Panc1 (cell line): ENCODE measurements around the gene CHST14. TPM values are rescaled to one million over a fixed set of nuclear protein-coding genes. Genes with fewer than 3 reads are reported as not detected.

ENCODE experiments used
- ATAC-seq: fragments of 200-7000 bp; cut with Tn5 transposase; 2 replicates; pipeline ENCODE4 v1.9.1; 2020; ENCODE audit warnings: mild to moderate bottlenecking, moderate library complexity
- BruUV-seq: library from RNA; stranded (reverse); fragments of 400-500 nt; replicated peaks from 2 replicates; lab custom pipeline; 2021; lab: Mats Ljungman, UMichigan
- CTCF ChIA-PET: fragments of 300-600 bp; sonication (Branson Sonifier 250); formaldehyde crosslinking; loops from one replicate; lab custom pipeline; 2022; ENCODE audit warnings: antibody characterized with exemption; lab: Charles Lee
- POLR2A ChIA-PET: fragments of 300-600 bp; sonication (Branson Sonifier 250); formaldehyde crosslinking; loops from one replicate; lab custom pipeline; 2022; ENCODE audit warnings: antibody characterized with exemption; lab: Charles Lee
- DNase-seq: peaks from one replicate; pipeline ENCODE4 v3.0.0-alpha.2; 2010; ENCODE audit warnings: low read depth, low spot score
- H3K27ac ChIP-seq: 2 replicates; pipeline ENCODE4 v1.5.1; 2011; ENCODE audit warnings: mild to moderate bottlenecking, low read length, inconsistent platforms
- H3K27me3 ChIP-seq: fragments of 200-500 bp; sonication (Bioruptor generic); 2 replicates; pipeline ENCODE4 v1.6.0; 2014; ENCODE audit warnings: low read length, inconsistent platforms; ENCODE audit not compliant: control insufficient read depth, insufficient read depth
- H3K36me3 ChIP-seq: fragments of 200-500 bp; sonication (Bioruptor generic); 2 replicates; pipeline ENCODE4 v1.5.1; 2014; ENCODE audit warnings: inconsistent platforms, mild to moderate bottlenecking, low read length, moderate library complexity; ENCODE audit not compliant: control insufficient read depth, insufficient read depth
- H3K4me1 ChIP-seq: 2 replicates; pipeline ENCODE4 v1.5.1; 2011; ENCODE audit warnings: inconsistent platforms, mild to moderate bottlenecking, low read length, moderate library complexity; ENCODE audit not compliant: control insufficient read depth, insufficient read depth
- H3K4me3 ChIP-seq, 2 experiments: 2 replicates each; pipeline ENCODE4 v1.5.1; 2011 to 2012; ENCODE audit warnings: low read depth in 2 of 2, low read length in 2 of 2, mild to moderate bottlenecking in 2 of 2, inconsistent platforms in 1 of 2, moderate library complexity in 1 of 2
- H3K9me3 ChIP-seq: fragments of 200-500 bp; sonication (Bioruptor generic); 2 replicates; pipeline ENCODE4 v1.5.1; 2014; ENCODE audit warnings: low read depth, mild to moderate bottlenecking, inconsistent platforms, low read length, moderate library complexity; ENCODE audit not compliant: control insufficient read depth, insufficient read depth
- POLR2AphosphoS5 ChIP-seq: IDR thresholded peaks from 2 replicates; pipeline ENCODE4 v1.6.1; 2012; ENCODE audit warnings: mild to moderate bottlenecking, low read depth, low read length, moderate library complexity
- REST ChIP-seq, 2 experiments: IDR thresholded peaks; 2 replicates each; pipeline ENCODE4 v1.6.1; 2011 to 2012; ENCODE audit warnings: low read depth in 2 of 2, control low read depth in 1 of 2, low read length in 1 of 2, mild to moderate bottlenecking in 1 of 2, moderate library complexity in 1 of 2; ENCODE audit not compliant: insufficient read depth in 1 of 2
- SIN3A ChIP-seq: IDR thresholded peaks from 2 replicates; pipeline ENCODE4 v1.6.1; 2012; ENCODE audit warnings: low read depth, mild to moderate bottlenecking, low read length, moderate library complexity, borderline replicate concordance; ENCODE audit not compliant: insufficient read depth
- TCF7L2 ChIP-seq: IDR thresholded peaks from 2 replicates; pipeline ENCODE4 v1.6.1; 2011; ENCODE audit warnings: mild to moderate bottlenecking, low read depth, low read length, inconsistent platforms
- in situ Hi-C: cut with HindIII; loops from 2 replicates; pipeline ENCODE4 v1.10.0; 2016; ENCODE audit warnings: low sequenced_read_pairs, low pct_unique_long_range_greater_than_20kb
- intact Hi-C: fragments of 100-400 bp; cut with micrococcal nuclease; formaldehyde crosslinking; loops from one replicate; pipeline ENCODE4 v1.10.0; 2022; ENCODE audit not compliant: unreplicated experiment
- total RNA-seq: library from RNA; stranded (reverse); gene quantifications from one replicate; pipeline ENCODE4 v1.2.1, GENCODE V29; 2021; ENCODE audit not compliant: unreplicated experiment
- TF ChIP-seq, protein P1 (sequence below): fragments of 450-650 bp; IDR thresholded peaks from 2 replicates; pipeline ENCODE4 v1.5.1; 2017; ENCODE audit warnings: mild to moderate bottlenecking

CHST14 gene
- total RNA-seq, 1 experiment from 2014 or later: 42.4 TPM

- Histone ChIP-seq H3K4me3 (no peak overlapping the region), H3K36me3 (no peaks in the 10 kb centered on the region), H3K27me3 (no peaks in the 10 kb centered on the region), H3K9me3 (no peaks in the 10 kb centered on the region), H3K4me1 (no peaks in the 10 kb centered on the region), H3K27ac (no peak overlapping the region)
- BruUV-seq: no TSS peak
- no peak for ATAC-seq
- in situ Hi-C loops: no loop called here
- TF ChIP-seq REST (IDR thresholded peaks at IDR 0.05; ENCODE audit: insufficient read depth in 1 of 2, low read depth in 2 of 2, low read length in 1 of 2) (no peak), POLR2AphosphoS5 (no peak), SIN3A (no peak), TCF7L2 (no peak)
- TF ChIP-seq, protein P1, sequence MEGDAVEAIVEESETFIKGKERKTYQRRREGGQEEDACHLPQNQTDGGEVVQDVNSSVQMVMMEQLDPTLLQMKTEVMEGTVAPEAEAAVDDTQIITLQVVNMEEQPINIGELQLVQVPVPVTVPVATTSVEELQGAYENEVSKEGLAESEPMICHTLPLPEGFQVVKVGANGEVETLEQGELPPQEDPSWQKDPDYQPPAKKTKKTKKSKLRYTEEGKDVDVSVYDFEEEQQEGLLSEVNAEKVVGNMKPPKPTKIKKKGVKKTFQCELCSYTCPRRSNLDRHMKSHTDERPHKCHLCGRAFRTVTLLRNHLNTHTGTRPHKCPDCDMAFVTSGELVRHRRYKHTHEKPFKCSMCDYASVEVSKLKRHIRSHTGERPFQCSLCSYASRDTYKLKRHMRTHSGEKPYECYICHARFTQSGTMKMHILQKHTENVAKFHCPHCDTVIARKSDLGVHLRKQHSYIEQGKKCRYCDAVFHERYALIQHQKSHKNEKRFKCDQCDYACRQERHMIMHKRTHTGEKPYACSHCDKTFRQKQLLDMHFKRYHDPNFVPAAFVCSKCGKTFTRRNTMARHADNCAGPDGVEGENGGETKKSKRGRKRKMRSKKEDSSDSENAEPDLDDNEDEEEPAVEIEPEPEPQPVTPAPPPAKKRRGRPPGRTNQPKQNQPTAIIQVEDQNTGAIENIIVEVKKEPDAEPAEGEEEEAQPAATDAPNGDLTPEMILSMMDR: no peak
- ChIA-PET POLR2A (no interaction called here), CTCF (interaction anchor here (0.7 kb wide), 1 partner anchor 112 kb away, joined by 5 read pairs; no protein-coding TSS in a partner anchor)
- no peak for DNase-seq
- intact Hi-C loops: no loop called here
Measured at GRCh38 chr15:40477642-40478327, 7.0 kb downstream of the CHST14 start.

DNA sequence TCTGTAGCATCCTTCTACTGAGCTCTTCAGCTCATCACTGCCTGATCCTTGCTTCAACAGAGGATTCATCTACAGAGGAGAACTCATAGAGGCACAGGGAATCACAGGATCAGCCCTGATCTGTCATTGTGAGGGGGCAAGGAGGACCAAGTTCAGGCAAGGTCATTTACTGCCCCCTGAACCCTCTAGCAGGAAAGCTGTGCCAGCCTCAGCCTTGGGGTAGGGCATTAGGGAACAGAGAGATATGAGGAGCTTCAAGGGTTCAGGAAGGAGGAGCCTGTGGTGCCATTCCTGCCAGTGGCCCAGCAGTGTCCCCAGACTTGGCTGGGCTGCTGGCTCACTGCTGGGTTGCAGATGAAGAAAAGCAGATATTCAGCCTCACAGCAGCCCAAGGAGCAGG is 8.2 kb downstream of the CHST14 start:
- intact Hi-C loops: no loop called here
- Histone ChIP-seq H3K36me3 (no peaks in the 10 kb centered on the region), H3K4me1 (no peaks in the 10 kb centered on the region), H3K9me3 (no peaks in the 10 kb centered on the region), H3K27ac (no peak overlapping the region), H3K4me3 (no peak overlapping the region), H3K27me3 (no peaks in the 10 kb centered on the region)
- no peak for TF ChIP-seq REST (IDR thresholded peaks at IDR 0.05; ENCODE audit: insufficient read depth in 1 of 2, low read depth in 2 of 2, low read length in 1 of 2)
- TF ChIP-seq, protein P1: no peak
- no peak for TF ChIP-seq SIN3A
- no peak for TF ChIP-seq TCF7L2
- TF ChIP-seq POLR2AphosphoS5: no peak
- ATAC-seq (no peak), DNase-seq (no peak)
- ChIA-PET CTCF (interaction anchor here (0.5 to 0.7 kb wide), 2 partner anchors 41 to 200 kb away, joined by 3 to 5 read pairs; no protein-coding TSS in a partner anchor), POLR2A (no interaction called here)
- in situ Hi-C loops: no loop called here
- no TSS peak for BruUV-seq
